Liver (tissue), 9 donors: Measurements from ENCODE around the gene ORAI1. TPM values are rescaled to one million over a fixed set of nuclear protein-coding genes. Genes with fewer than 3 reads are reported as not detected.

Experiments used
- DNase-seq: peaks from one replicate; pipeline ENCODE4 v3.0.0-alpha.2; 2017; ENCODE audit warnings: low spot score
- H3K27ac ChIP-seq, 2 donors: one replicate each; pipeline ENCODE4 v1.7.0; 2013; ENCODE audit warnings: inconsistent platforms in 2 of 2, low read length in 2 of 2, control low read depth in 1 of 2, low read depth in 1 of 2, mild to moderate bottlenecking in 1 of 2
- H3K27me3 ChIP-seq, 4 donors: one replicate each; pipeline versions ENCODE4 v1.6.1 to v1.7.0; 2013; ENCODE audit warnings: low read length in 3 of 4, inconsistent platforms in 1 of 4, mild to moderate bottlenecking in 1 of 4, moderate library complexity in 1 of 4; ENCODE audit not compliant: control insufficient read depth in 4 of 4, insufficient read depth in 4 of 4
- H3K36me3 ChIP-seq, 4 donors: one replicate each; pipeline versions ENCODE4 v1.6.1 to v1.7.0; 2013; ENCODE audit warnings: low read length in 3 of 4, mild to moderate bottlenecking in 3 of 4, low read depth in 1 of 4, moderate library complexity in 1 of 4; ENCODE audit not compliant: control insufficient read depth in 4 of 4, insufficient read depth in 3 of 4
- H3K4me1 ChIP-seq, 4 donors: one replicate each; pipeline versions ENCODE4 v1.6.1 to v1.7.0; 2013; ENCODE audit warnings: low read length in 3 of 4, mild to moderate bottlenecking in 3 of 4, moderate library complexity in 1 of 4; ENCODE audit not compliant: control insufficient read depth in 4 of 4, insufficient read depth in 4 of 4
- H3K4me3 ChIP-seq, 3 donors: one replicate each; pipeline versions ENCODE4 v1.6.1 to v1.7.0; 2013; ENCODE audit warnings: low read length in 3 of 3, control low read depth in 1 of 3, low read depth in 1 of 3, mild to moderate bottlenecking in 1 of 3
- H3K9ac ChIP-seq, 2 donors: one replicate each; pipeline ENCODE4 v1.7.0; 2013; ENCODE audit warnings: low read length in 2 of 2, mild to moderate bottlenecking in 2 of 2, moderate library complexity in 2 of 2, control low read depth in 1 of 2, low read depth in 1 of 2
- H3K9me3 ChIP-seq, 4 donors: one replicate each; pipeline versions ENCODE4 v1.6.1 to v1.7.0; 2013; ENCODE audit warnings: low read length in 3 of 4; ENCODE audit not compliant: control insufficient read depth in 4 of 4
- ATF3 ChIP-seq: IDR thresholded peaks from 2 replicates; pipeline ENCODE4 v1.6.1; 2016; ENCODE audit warnings: antibody characterized with exemption
- EGR1 ChIP-seq, 2 donors: IDR thresholded peaks; 2 replicates each; pipeline ENCODE4 v1.6.1; 2016 to 2018; ENCODE audit warnings: antibody characterized with exemption in 2 of 2, low read depth in 2 of 2
- FOXA1 ChIP-seq: IDR thresholded peaks from 2 replicates; pipeline ENCODE4 v1.6.1; 2016; ENCODE audit warnings: antibody characterized with exemption
- FOXA2 ChIP-seq: IDR thresholded peaks from 2 replicates; pipeline ENCODE4 v1.6.1; 2016; ENCODE audit warnings: antibody characterized with exemption
- GABPA ChIP-seq, 2 donors: IDR thresholded peaks in 1 of 2; conservative IDR thresholded peaks in 1 of 2; 2 replicates each; pipeline ENCODE4 v1.6.1; 2016; ENCODE audit warnings: antibody characterized with exemption in 2 of 2, mild to moderate bottlenecking in 1 of 2, moderate library complexity in 1 of 2
- HNF4A ChIP-seq, 2 donors: conservative IDR thresholded peaks; 2 replicates each; pipeline ENCODE4 v1.6.1; 2016; ENCODE audit warnings: antibody characterized with exemption in 2 of 2, mild to moderate bottlenecking in 2 of 2
- HNF4G ChIP-seq: IDR thresholded peaks from 2 replicates; pipeline ENCODE4 v1.6.1; 2016; ENCODE audit warnings: antibody characterized with exemption
- MAX ChIP-seq: IDR thresholded peaks from 2 replicates; pipeline ENCODE4 v1.6.1; 2016; ENCODE audit warnings: antibody characterized with exemption
- NR2F2 ChIP-seq: IDR thresholded peaks from 2 replicates; pipeline ENCODE4 v1.6.1; 2016; ENCODE audit warnings: antibody characterized with exemption
- RAD21 ChIP-seq, 2 donors: IDR thresholded peaks; 2 replicates each; pipeline ENCODE4 v1.6.1; 2016; ENCODE audit warnings: antibody characterized with exemption in 2 of 2, mild to moderate bottlenecking in 2 of 2
- REST ChIP-seq: IDR thresholded peaks from 2 replicates; pipeline ENCODE4 v1.6.1; 2016; ENCODE audit warnings: antibody characterized with exemption, mild to moderate bottlenecking
- RXRA ChIP-seq, 2 donors: IDR thresholded peaks; 2 replicates each; pipeline ENCODE4 v1.6.1; 2017 to 2018; ENCODE audit warnings: antibody characterized with exemption in 2 of 2, mild to moderate bottlenecking in 1 of 2
- SP1 ChIP-seq: IDR thresholded peaks from 2 replicates; pipeline ENCODE4 v1.6.1; 2018; ENCODE audit warnings: antibody characterized with exemption, mild to moderate bottlenecking
- TAF1 ChIP-seq: conservative IDR thresholded peaks from 2 replicates; pipeline ENCODE4 v1.6.1; 2016; ENCODE audit warnings: antibody characterized with exemption, mild to moderate bottlenecking
- YY1 ChIP-seq: IDR thresholded peaks from 2 replicates; pipeline ENCODE4 v1.6.1; 2016; ENCODE audit warnings: antibody characterized with exemption, mild to moderate bottlenecking
- WGBS: extraction: QIAGEN DNeasy Blood & Tissue Kit; methylation state at CpG from one replicate; pipeline ENCODE4 v1.1.7; 2013; 5-methylcytosine and 5-hydroxymethylcytosine counted together
- polyA plus RNA-seq, 2 donors: library from polyadenylated mRNA; stranded (reverse) in 1 of 2; unstranded in 1 of 2; fragments of 200-250 nt in 1 of 2; fragments of >200 nt in 1 of 2; fragmentation: Nextera tagmentation in 1 of 2; extraction: Ambion mirVana in 1 of 2; gene quantifications; one replicate each; pipeline versions ENCODE4 v1.2.1 to v1.2.3, GENCODE V29; 2013 to 2015
- total RNA-seq, 2 donors: library from RNA; depleted of rRNA; stranded (reverse); fragments of >200 nt; gene quantifications; one replicate each; pipeline ENCODE4 v1.2.3, GENCODE V29; 2014
- TF ChIP-seq, protein P1 (sequence below): IDR thresholded peaks from 2 replicates; pipeline ENCODE4 v1.6.1; 2016; ENCODE audit warnings: antibody characterized with exemption
- donor health status: healthy.
- donor health status: healthy.
- donor health status: healthy.
- donor health status: healthy.
- donor health status: healthy.

ORAI1 gene
- total and polyA plus RNA-seq, 4 donors, result 5.3 to 10.9 (median 9.3) TPM

GRCh38 chr12:121648458-121649028 is 22.2 kb downstream of the ORAI1 start:
- H3K36me3 ChIP-seq, result no peaks in the 10 kb centered on the region
- no peak overlapping the region for H3K9ac ChIP-seq
- no peaks in the 10 kb centered on the region for H3K4me1 ChIP-seq
- no peaks in the 10 kb centered on the region for H3K9me3 ChIP-seq
- no peak overlapping the region for H3K4me3 ChIP-seq
- no peaks in the 10 kb centered on the region for H3K27me3 ChIP-seq
- WGBS, result 96% methylated on average over 11 of the region's 11 CpGs
- no peak overlapping the region for H3K27ac ChIP-seq
- TF ChIP-seq REST (no peak), ATF3 (no peak), EGR1 (IDR thresholded peaks at IDR 0.05; ENCODE audit: low read depth in 2 of 2) (no peak), GABPA (IDR thresholded peaks at IDR 0.05 in 1 of 2, conservative IDR thresholded peaks at IDR 0.05 in 1 of 2) (no peak), RXRA (IDR thresholded peaks at IDR 0.05) (no peak), HNF4G (no peak), FOXA2 (no peak), SP1 (no peak), RAD21 (IDR thresholded peaks at IDR 0.05) (no peak), YY1 (no peak), MAX (no peak)
- TF ChIP-seq, protein P1, sequence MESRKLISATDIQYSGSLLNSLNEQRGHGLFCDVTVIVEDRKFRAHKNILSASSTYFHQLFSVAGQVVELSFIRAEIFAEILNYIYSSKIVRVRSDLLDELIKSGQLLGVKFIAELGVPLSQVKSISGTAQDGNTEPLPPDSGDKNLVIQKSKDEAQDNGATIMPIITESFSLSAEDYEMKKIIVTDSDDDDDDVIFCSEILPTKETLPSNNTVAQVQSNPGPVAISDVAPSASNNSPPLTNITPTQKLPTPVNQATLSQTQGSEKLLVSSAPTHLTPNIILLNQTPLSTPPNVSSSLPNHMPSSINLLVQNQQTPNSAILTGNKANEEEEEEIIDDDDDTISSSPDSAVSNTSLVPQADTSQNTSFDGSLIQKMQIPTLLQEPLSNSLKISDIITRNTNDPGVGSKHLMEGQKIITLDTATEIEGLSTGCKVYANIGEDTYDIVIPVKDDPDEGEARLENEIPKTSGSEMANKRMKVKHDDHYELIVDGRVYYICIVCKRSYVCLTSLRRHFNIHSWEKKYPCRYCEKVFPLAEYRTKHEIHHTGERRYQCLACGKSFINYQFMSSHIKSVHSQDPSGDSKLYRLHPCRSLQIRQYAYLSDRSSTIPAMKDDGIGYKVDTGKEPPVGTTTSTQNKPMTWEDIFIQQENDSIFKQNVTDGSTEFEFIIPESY, result no peak
- no peak for DNase-seq

DNA sequence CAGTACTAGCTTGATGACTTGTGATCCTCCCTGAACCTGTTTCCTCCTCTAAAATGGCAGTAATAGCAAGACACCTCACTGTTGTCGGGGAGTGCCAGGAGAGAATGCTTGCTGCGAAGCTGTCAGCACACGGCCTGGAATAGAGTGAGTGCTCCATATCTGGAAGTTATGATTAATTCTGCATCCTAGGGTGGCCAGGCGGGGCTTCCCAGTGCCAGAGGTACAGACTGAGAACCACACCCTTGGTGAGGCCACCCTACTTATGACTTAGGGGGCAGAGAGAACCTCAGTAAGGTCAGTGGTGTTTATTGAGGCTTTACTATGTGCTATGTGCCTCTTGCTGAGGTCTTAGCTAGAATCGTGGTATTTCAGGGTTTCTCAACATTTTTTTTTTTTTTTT is 23.0 kb downstream of the ORAI1 start:
- Histone ChIP-seq H3K9me3 (no peaks in the 10 kb centered on the region), H3K9ac (no peak overlapping the region), H3K4me1 (no peaks in the 10 kb centered on the region), H3K4me3 (no peak overlapping the region), H3K27me3 (no peaks in the 10 kb centered on the region), H3K36me3 (no peaks in the 10 kb centered on the region), H3K27ac (no peak overlapping the region)
- no peak for TF ChIP-seq HNF4A (conservative IDR thresholded peaks at IDR 0.05)
- TF ChIP-seq REST, result no peak
- TF ChIP-seq RXRA (IDR thresholded peaks at IDR 0.05), result no peak
- no peak for TF ChIP-seq RAD21 (IDR thresholded peaks at IDR 0.05)
- TF ChIP-seq FOXA1, result no peak
- TF ChIP-seq NR2F2, result no peak
- no peak for TF ChIP-seq TAF1
- TF ChIP-seq EGR1 (IDR thresholded peaks at IDR 0.05; ENCODE audit: low read depth in 2 of 2), result no peak
- whole genome bisulfite sequencing, result 87% methylated on average over 5 of the region's 5 CpGs
- DNase-seq, result no peak
